Measurements from ENCODE around the gene MIGA2.
"Not testable (repeated sequence)": the region's sequence is repeated elsewhere in the genome, so short reads cannot be mapped to it uniquely, and the experiment has no call there.

Gene MIGA2

GRCh38 chr9:129110740-129111527, 74.5 kb downstream of the MIGA2 start, which contains the start of the genes CRAT and PTPA:
Gene CRAT, minus strand, starts transcription at chr9:129110793. Its CDS starts 284 bp downstream, at chr9:129110509.
Gene PTPA, plus strand, starts transcription at chr9:129111415. Its CDS starts 186 bp downstream, at chr9:129111601.
- H3K9me3 Mint-ChIP-seq = no peaks in the 10 kb centered on the region
- H3K4me3 Mint-ChIP-seq = peak within 1 kb of the TSS; percentile 94 to 96
- H3K27me3 Mint-ChIP-seq = no peaks in the 10 kb centered on the region
- DNase-seq (peak; percentile 89), ATAC-seq (replicated peaks) (peak; percentile 90)
- peaks cover 3 to 4% of the 10 kb centered on the region in 2 donors for H3K36me3 Mint-ChIP-seq
- H3K27ac Mint-ChIP-seq = peak within 1 kb of the TSS; percentile 98
- H3K4me1 Mint-ChIP-seq = peaks cover 27 to 59% of the 10 kb centered on the region in 2 donors

- Mint-ChIP-seq H3K36me3 (peaks cover 3 to 4% of the 10 kb centered on the region in 2 donors), H3K27ac (peak overlapping the region; percentile 98), H3K4me1 (peaks cover 27 to 60% of the 10 kb centered on the region in 2 donors), H3K27me3 (no peaks in the 10 kb centered on the region), H3K9me3 (no peaks in the 10 kb centered on the region), H3K4me3 (peak overlapping the region; percentile 94 to 96)
- ATAC-seq (replicated peaks) (peak; percentile 22 to 25), DNase-seq (no peak)
These were observed 75.2 kb downstream of the MIGA2 start for GRCh38 chr9:129111528-129112151.

GRCh38 chr9:129112526-129112925, 76.1 kb downstream of the MIGA2 start:
- not testable (repeated sequence) for H3K27me3 Mint-ChIP-seq; H3K27ac Mint-ChIP-seq; H3K9me3 Mint-ChIP-seq; DNase-seq; ATAC-seq (replicated peaks); H3K36me3 Mint-ChIP-seq
- Mint-ChIP-seq H3K4me3 (peak overlapping the region; percentile 94 to 96), H3K4me1 (peaks cover 26 to 60% of the 10 kb centered on the region in 2 donors)

- Mint-ChIP-seq H3K27me3 (no peaks in the 10 kb centered on the region), H3K36me3 (peaks cover 0 to 1% of the 10 kb centered on the region in 2 donors), H3K9me3 (no peaks in the 10 kb centered on the region), H3K4me1 (peaks cover 24 to 57% of the 10 kb centered on the region in 2 donors), H3K27ac (no peak overlapping the region), H3K4me3 (no peak overlapping the region)
- DNase-seq = no peak
- no peak for ATAC-seq (replicated peaks)
These were observed 77.3 kb downstream of the MIGA2 start for GRCh38 chr9:129113645-129114304.

GRCh38 chr9:129118799-129119198, 82.4 kb downstream of the MIGA2 start:
- ATAC-seq (replicated peaks) (no peak), DNase-seq (no peak)
- Mint-ChIP-seq H3K9me3 (no peaks in the 10 kb centered on the region), H3K27ac (no peak overlapping the region), H3K36me3 (peaks cover 21 to 22% of the 10 kb centered on the region in 2 donors), H3K4me1 (peaks cover 8 to 27% of the 10 kb centered on the region in 2 donors), H3K27me3 (no peaks in the 10 kb centered on the region), H3K4me3 (no peak overlapping the region)

- Mint-ChIP-seq H3K4me1 (peaks cover 7 to 24% of the 10 kb centered on the region in 2 donors), H3K36me3 (peaks cover 27 to 35% of the 10 kb centered on the region in 2 donors), H3K27me3 (no peaks in the 10 kb centered on the region), H3K27ac (peak overlapping the region; percentile 14), H3K4me3 (no peak overlapping the region), H3K9me3 (no peaks in the 10 kb centered on the region)
- ATAC-seq (replicated peaks) (no peak), DNase-seq (no peak)
These were observed 85.1 kb downstream of the MIGA2 start for GRCh38 chr9:129121483-129121882.
